ENCODE results near the gene NUDT22.

DNA sequence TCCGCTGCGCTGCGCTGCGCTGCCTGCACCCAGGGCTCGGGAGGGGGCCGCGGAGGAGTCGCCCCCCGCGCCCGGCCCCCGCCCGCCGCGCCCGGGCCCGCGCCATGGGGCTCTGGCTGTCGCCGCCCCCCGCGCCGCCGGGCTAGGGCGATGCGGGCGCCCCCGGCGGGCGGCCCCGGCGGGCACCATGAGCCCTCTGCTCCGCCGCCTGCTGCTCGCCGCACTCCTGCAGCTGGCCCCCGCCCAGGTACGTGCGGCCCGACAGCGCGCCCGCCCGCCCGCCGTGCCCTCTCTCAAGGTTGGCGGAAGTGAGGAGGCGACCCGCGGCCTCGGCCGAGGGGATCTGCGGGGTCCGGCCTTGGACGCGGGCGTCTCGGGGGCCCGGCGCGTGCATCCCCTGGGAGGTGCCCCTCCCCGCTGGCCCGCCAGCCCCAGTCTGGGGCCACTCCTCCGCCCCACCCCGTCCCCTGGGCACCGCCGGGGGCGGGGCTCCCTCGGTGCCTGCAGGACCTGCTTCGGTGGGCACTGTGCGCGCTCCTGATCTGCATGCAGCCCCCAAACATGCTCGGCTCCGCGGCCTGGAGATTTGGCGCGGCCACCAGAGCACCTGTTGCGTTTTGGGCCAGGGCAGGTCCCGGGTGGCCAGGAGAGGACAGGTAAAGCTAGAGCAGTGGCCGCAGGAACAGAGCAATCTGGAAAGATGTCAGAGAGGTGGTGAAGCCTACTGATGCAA lies 8.7 kb downstream of the NUDT22 start:
- TF ChIP-seq POLR2AphosphoS5 (IDR thresholded peaks at IDR 0.05) (peak in 1 of 2 donors; percentile 53), POLR2A (IDR thresholded peaks at IDR 0.05) (peak in 1 of 4 donors; percentile 69), EP300 (IDR thresholded peaks at IDR 0.05) (no peak)
- TF ChIP-seq, protein P1, sequence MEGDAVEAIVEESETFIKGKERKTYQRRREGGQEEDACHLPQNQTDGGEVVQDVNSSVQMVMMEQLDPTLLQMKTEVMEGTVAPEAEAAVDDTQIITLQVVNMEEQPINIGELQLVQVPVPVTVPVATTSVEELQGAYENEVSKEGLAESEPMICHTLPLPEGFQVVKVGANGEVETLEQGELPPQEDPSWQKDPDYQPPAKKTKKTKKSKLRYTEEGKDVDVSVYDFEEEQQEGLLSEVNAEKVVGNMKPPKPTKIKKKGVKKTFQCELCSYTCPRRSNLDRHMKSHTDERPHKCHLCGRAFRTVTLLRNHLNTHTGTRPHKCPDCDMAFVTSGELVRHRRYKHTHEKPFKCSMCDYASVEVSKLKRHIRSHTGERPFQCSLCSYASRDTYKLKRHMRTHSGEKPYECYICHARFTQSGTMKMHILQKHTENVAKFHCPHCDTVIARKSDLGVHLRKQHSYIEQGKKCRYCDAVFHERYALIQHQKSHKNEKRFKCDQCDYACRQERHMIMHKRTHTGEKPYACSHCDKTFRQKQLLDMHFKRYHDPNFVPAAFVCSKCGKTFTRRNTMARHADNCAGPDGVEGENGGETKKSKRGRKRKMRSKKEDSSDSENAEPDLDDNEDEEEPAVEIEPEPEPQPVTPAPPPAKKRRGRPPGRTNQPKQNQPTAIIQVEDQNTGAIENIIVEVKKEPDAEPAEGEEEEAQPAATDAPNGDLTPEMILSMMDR (IDR thresholded peaks at IDR 0.05) = peak in 3 of 6 experiments; percentile 7 to 55 (median 20)
